Measurements from ENCODE around the gene ICAM5. TPM values are rescaled to one million over a fixed set of nuclear protein-coding genes. Genes with fewer than 3 reads are reported as not detected.
A peak's percentile ranks its signal among the peaks of the same experiment; 100 is the strongest.

The ICAM5 gene
- total and polyA plus RNA-seq, 9 of the 15 experiments (the other 6 are each of a cell fraction or from before 2014, with no cell fraction given) = 0.10 to 114 (median 13.7) TPM

GRCh38 chr19:10292206-10292788 lies 2.5 kb downstream of the ICAM5 start (continued):
- TF ChIP-seq, protein P1, sequence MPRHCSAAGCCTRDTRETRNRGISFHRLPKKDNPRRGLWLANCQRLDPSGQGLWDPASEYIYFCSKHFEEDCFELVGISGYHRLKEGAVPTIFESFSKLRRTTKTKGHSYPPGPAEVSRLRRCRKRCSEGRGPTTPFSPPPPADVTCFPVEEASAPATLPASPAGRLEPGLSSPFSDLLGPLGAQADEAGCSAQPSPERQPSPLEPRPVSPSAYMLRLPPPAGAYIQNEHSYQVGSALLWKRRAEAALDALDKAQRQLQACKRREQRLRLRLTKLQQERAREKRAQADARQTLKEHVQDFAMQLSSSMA (CRISPR knock-in tag; IDR thresholded peaks at IDR 0.05) = no peak
- TF ChIP-seq SAP30 (IDR thresholded peaks at IDR 0.05; ENCODE audit: borderline replicate concordance, insufficient read depth, low read depth, low read length, poor library complexity, severe bottlenecking) (no peak), HNRNPH1 (optimal IDR thresholded peaks at IDR 0.05; ENCODE audit: low read depth, low read length) (no peak), CBFA2T3 (IDR thresholded peaks at IDR 0.05) (no peak), ZFP1 (CRISPR knock-in tag; IDR thresholded peaks at IDR 0.05) (no peak), MBD2 (IDR thresholded peaks at IDR 0.05; ENCODE audit: borderline replicate concordance, low read depth) (peak; percentile 31; the same call in 1 of the 2 replicates), ADNP (tag; IDR thresholded peaks at IDR 0.05) (no peak), ZNF197 (CRISPR knock-in tag; IDR thresholded peaks at IDR 0.05; ENCODE audit: low read depth) (no peak), CHD2 (IDR thresholded peaks at IDR 0.05; ENCODE audit: low read depth, low read length) (no peak), SIRT6 (IDR thresholded peaks at IDR 0.05; ENCODE audit: low read depth, low read length) (no peak), ZMIZ1 (IDR thresholded peaks at IDR 0.05; ENCODE audit: low read depth in 2 of 2, low read length in 2 of 2) (0 out of 4 replicates have a peak, but pooled peaks of 1 of the 2 experiments have one; percentile 42), PRDM10 (IDR thresholded peaks at IDR 0.05; ENCODE audit: partially characterized antibody) (no peak), NBN (IDR thresholded peaks at IDR 0.05; ENCODE audit: low read depth) (no peak), FOXO4 (CRISPR knock-in tag; IDR thresholded peaks at IDR 0.05) (no peak; the same call in 1 of the 2 replicates)

Measured in K562 (cell line).